ENCODE measurements around the gene CLEC4G. TPM values are rescaled to one million over a fixed set of nuclear protein-coding genes. Genes with fewer than 3 reads are reported as not detected.

Gene CLEC4G
- total and polyA plus RNA-seq, 9 of the 15 experiments (the other 6 are each of a cell fraction or from before 2014, with no cell fraction given) = not detected

GRCh38 chr19:7680606-7681339 lies 51.1 kb downstream of the CLEC4G start, which contains the start of gene TRAPPC5 (continued):
- TF ChIP-seq E2F3 (CRISPR knock-in tag; IDR thresholded peaks at IDR 0.05) = 0 out of 2 replicates have a peak, but pooled peaks have one; percentile 52
- peak; percentile 81; the same call in 1 of the 2 replicates for TF ChIP-seq L3MBTL2 (IDR thresholded peaks at IDR 0.05)
- peak; percentile 31; the same call in 1 of the 2 replicates for TF ChIP-seq GATA2 (CRISPR knock-in tag; IDR thresholded peaks at IDR 0.05)
- TF ChIP-seq JUND (IDR thresholded peaks at IDR 0.05; ENCODE audit: borderline replicate concordance, low read depth, low read length) = peak; percentile 21; the same call in 1 of the 2 replicates
- no peak; the same call in 2 of the 3 replicates for TF ChIP-seq JUND (tag; IDR thresholded peaks at IDR 0.05; ENCODE audit: borderline replicate concordance, low read depth, low read length)
- 0 out of 2 replicates have a peak, but pooled peaks have one; percentile 29 for TF ChIP-seq ILF3 (IDR thresholded peaks at IDR 0.05; ENCODE audit: borderline replicate concordance)
- TF ChIP-seq GTF2F1 (IDR thresholded peaks at IDR 0.05; ENCODE audit: low read depth, low read length) = no peak
- peak; percentile 39; the same call in 1 of the 2 replicates for TF ChIP-seq ZNF511 (CRISPR knock-in tag; IDR thresholded peaks at IDR 0.05)
- TF ChIP-seq SIN3A (IDR thresholded peaks at IDR 0.05; ENCODE audit: borderline replicate concordance in 2 of 2, control insufficient read depth in 1 of 2, low read depth in 2 of 2, low read length in 2 of 2) = peak in 1 of 2 experiments; percentile 24; a peak in 1 of 4 replicates
- no peak for TF ChIP-seq TGIF2 (CRISPR knock-in tag; IDR thresholded peaks at IDR 0.05)
